ENCODE measurements around the gene CPZ.

- no peak for TF ChIP-seq CTCF (IDR thresholded peaks at IDR 0.05; ENCODE audit: low read length)
- TF ChIP-seq EZH2 (IDR thresholded peaks at IDR 0.05; ENCODE audit: borderline replicate concordance, low read length), result no peak
Observed at GRCh38 chr4:8591626-8592365, 769 bp upstream of the CPZ start.

Data from OCI-LY1 (cell line).